ENCODE measurements around the gene EXOSC10. TPM values are rescaled to one million over a fixed set of nuclear protein-coding genes. Genes with fewer than 3 reads are reported as not detected.

EXOSC10 gene
- total and polyA plus RNA-seq, 2 of the 4 experiments (the other 2 are of a cell fraction), result 64.5 to 66.0 TPM

DNA sequence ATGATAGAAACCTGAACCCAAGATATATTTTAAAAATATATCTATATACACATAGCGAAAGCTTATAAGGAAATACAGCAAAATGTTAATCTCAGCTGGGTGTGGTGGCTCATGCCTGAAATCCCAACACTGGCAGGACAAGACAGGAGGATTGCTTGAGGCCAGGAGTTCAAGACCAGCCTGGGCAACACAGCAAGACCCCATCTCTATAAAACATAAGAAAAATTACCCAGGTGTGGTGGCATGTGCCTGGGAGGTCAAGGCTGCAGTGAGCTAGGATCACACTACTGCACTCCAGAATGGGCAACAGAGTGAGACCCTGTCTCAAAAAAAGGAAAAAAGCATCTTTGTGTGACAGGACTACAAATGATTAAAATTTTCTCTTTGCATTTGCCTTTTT lies 33.9 kb downstream of the EXOSC10 start:
- H4K8ac ChIP-seq (ENCODE audit: low read depth in 2 of 2, low read length in 2 of 2), result no peak overlapping the region
- ChIA-PET POLR2A (ENCODE audit: unreplicated experiment) (no interaction called here), CTCF (interaction anchor here (0.9 kb wide), 1 partner anchor 28 kb away, joined by 4 read pairs; no protein-coding TSS in a partner anchor)
- H2BK15ac ChIP-seq (ENCODE audit: low read depth, low read length), result no peak overlapping the region
- no peak overlapping the region for H3K9ac ChIP-seq (ENCODE audit: low read depth, low read length)
- peaks cover 18 to 19% of the 10 kb centered on the region in 2 experiments for H3K79me1 ChIP-seq (ENCODE audit: low read depth in 1 of 2, low read length in 2 of 2)
- no peak overlapping the region for H2BK5ac ChIP-seq (ENCODE audit: low read depth, low read length, poor library complexity, severe bottlenecking)
- TF ChIP-seq RCOR1 (IDR thresholded peaks at IDR 0.05; ENCODE audit: insufficient replicate concordance, low read length) (no peak), MAFK (IDR thresholded peaks at IDR 0.05; ENCODE audit: low read depth, low read length) (no peak), RFX5 (IDR thresholded peaks at IDR 0.05; ENCODE audit: low read depth, low read length) (no peak), FOS (IDR thresholded peaks at IDR 0.05; ENCODE audit: low read depth, low read length) (no peak), RAD21 (IDR thresholded peaks at IDR 0.05; ENCODE audit: low read length) (no peak), CHD1 (IDR thresholded peaks at IDR 0.05; ENCODE audit: low read depth, low read length) (no peak), POLR2A (IDR thresholded peaks at IDR 0.05; ENCODE audit: low read depth, low read length) (no peak), SMC3 (IDR thresholded peaks at IDR 0.05; ENCODE audit: low read depth, low read length) (no peak), BHLHE40 (IDR thresholded peaks at IDR 0.05; ENCODE audit: low read depth, low read length) (no peak), MAZ (IDR thresholded peaks at IDR 0.05; ENCODE audit: borderline replicate concordance, low read depth, low read length) (no peak), NFE2L2 (IDR thresholded peaks at IDR 0.05; ENCODE audit: low read depth, low read length) (no peak)
- TF ChIP-seq, protein P1, sequence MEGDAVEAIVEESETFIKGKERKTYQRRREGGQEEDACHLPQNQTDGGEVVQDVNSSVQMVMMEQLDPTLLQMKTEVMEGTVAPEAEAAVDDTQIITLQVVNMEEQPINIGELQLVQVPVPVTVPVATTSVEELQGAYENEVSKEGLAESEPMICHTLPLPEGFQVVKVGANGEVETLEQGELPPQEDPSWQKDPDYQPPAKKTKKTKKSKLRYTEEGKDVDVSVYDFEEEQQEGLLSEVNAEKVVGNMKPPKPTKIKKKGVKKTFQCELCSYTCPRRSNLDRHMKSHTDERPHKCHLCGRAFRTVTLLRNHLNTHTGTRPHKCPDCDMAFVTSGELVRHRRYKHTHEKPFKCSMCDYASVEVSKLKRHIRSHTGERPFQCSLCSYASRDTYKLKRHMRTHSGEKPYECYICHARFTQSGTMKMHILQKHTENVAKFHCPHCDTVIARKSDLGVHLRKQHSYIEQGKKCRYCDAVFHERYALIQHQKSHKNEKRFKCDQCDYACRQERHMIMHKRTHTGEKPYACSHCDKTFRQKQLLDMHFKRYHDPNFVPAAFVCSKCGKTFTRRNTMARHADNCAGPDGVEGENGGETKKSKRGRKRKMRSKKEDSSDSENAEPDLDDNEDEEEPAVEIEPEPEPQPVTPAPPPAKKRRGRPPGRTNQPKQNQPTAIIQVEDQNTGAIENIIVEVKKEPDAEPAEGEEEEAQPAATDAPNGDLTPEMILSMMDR (conservative IDR thresholded peaks at IDR 0.05; ENCODE audit: low read depth, low read length), result no peak
- TF ChIP-seq, protein P2, sequence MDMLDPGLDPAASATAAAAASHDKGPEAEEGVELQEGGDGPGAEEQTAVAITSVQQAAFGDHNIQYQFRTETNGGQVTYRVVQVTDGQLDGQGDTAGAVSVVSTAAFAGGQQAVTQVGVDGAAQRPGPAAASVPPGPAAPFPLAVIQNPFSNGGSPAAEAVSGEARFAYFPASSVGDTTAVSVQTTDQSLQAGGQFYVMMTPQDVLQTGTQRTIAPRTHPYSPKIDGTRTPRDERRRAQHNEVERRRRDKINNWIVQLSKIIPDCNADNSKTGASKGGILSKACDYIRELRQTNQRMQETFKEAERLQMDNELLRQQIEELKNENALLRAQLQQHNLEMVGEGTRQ (IDR thresholded peaks at IDR 0.05; ENCODE audit: low read depth, low read length), result no peak
- TF ChIP-seq, protein P3, sequence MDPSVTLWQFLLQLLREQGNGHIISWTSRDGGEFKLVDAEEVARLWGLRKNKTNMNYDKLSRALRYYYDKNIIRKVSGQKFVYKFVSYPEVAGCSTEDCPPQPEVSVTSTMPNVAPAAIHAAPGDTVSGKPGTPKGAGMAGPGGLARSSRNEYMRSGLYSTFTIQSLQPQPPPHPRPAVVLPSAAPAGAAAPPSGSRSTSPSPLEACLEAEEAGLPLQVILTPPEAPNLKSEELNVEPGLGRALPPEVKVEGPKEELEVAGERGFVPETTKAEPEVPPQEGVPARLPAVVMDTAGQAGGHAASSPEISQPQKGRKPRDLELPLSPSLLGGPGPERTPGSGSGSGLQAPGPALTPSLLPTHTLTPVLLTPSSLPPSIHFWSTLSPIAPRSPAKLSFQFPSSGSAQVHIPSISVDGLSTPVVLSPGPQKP (IDR thresholded peaks at IDR 0.05; ENCODE audit: borderline replicate concordance, low read depth, low read length), result no peak
- in situ Hi-C loops (cut with MboI; ENCODE audit: low sequenced_read_pairs), result no loop called here
- H2AK5ac ChIP-seq (ENCODE audit: low read depth, low read length), result no peak overlapping the region
- no peaks in the 10 kb centered on the region for H3K27me3 ChIP-seq (ENCODE audit: control insufficient read depth, insufficient read depth, low read length)
- no peak overlapping the region for H3K27ac ChIP-seq (ENCODE audit: insufficient read depth, low read length)
- WGBS, 2 experiments (ENCODE audit: extremely low coverage in 2 of 2, insufficient read length in 1 of 2), result no CpG with 5 or more reads among the region's 1 CpG
- no peak overlapping the region for H3K14ac ChIP-seq (replicated peaks; ENCODE audit: low read depth, low read length)
- H3K4me3 ChIP-seq (ENCODE audit: insufficient read depth, low read depth, low read length), result no peak overlapping the region
- peaks cover 3% of the 10 kb centered on the region for H3K4me1 ChIP-seq (ENCODE audit: control insufficient read depth, insufficient read depth, low read length)
- no peak overlapping the region for H3K18ac ChIP-seq (ENCODE audit: low read depth, low read length)
- H3K36me3 ChIP-seq (ENCODE audit: control insufficient read depth, insufficient read depth, low read length), result peaks cover 53% of the 10 kb centered on the region
- H2BK20ac ChIP-seq (ENCODE audit: low read depth, low read length), result no peak overlapping the region
- no peak for DNase-seq
- no peaks in the 10 kb centered on the region for H3K9me3 ChIP-seq (ENCODE audit: control insufficient read depth, insufficient read depth, low read length)
- no peak overlapping the region for H2AFZ ChIP-seq (replicated peaks; ENCODE audit: low read length, poor library complexity)
- H3K4me2 ChIP-seq (ENCODE audit: low read depth, low read length), result no peak overlapping the region
- dilution Hi-C loops (cut with HindIII; ENCODE audit: low sequenced_read_pairs, unreplicated experiment), result no loop called here
- H3K9me1 ChIP-seq (ENCODE audit: insufficient read depth, low read length), result peaks cover 6% of the 10 kb centered on the region; the same call in 1 of the 2 replicates
- intact Hi-C loops (cut with micrococcal nuclease), result loop anchor here (2.0 kb wide), 1 partner anchor 27 kb away; no protein-coding TSS in a partner anchor
- BruUV-seq (replicated peaks), result no TSS peak
- H3K23ac ChIP-seq (ENCODE audit: low read depth, low read length), result no peak overlapping the region
- no peak overlapping the region for H2BK120ac ChIP-seq (ENCODE audit: low read depth, low read length)
- no peak overlapping the region for H3K56ac ChIP-seq (ENCODE audit: extremely low read depth, insufficient read depth, low read length)
- no peak overlapping the region for H4K5ac ChIP-seq (ENCODE audit: low read depth, low read length)
- no peak overlapping the region for H4K91ac ChIP-seq (ENCODE audit: insufficient read depth, low read depth, low read length)
- H2AK9ac ChIP-seq (replicated peaks; ENCODE audit: low read depth, low read length, poor library complexity), result no peak overlapping the region
- H4K20me1 ChIP-seq (ENCODE audit: insufficient read depth, low read length), result no peaks in the 10 kb centered on the region
- no peak overlapping the region for H3K4ac ChIP-seq (ENCODE audit: low read depth, low read length)
- no peak for ATAC-seq (ENCODE audit: low read depth)

Measured in IMR-90 (cell line).